Transverse colon (tissue), 3 donors: Measurements from ENCODE around the gene SH3RF3.

ENCODE experiments used
- POLR2A ChIP-seq: fragments of 450-650 bp; IDR thresholded peaks from one replicate; pipeline ENCODE4 v1.6.1; 2016; ENCODE audit warnings: antibody characterized with exemption, mild to moderate bottlenecking, moderate library complexity
- TF ChIP-seq, protein P1 (sequence below), 5 experiments: fragments of 200-600 bp in 3 of 5; fragments of 450-650 bp in 2 of 5; sonication (generic) in 3 of 5; IDR thresholded peaks; 1 replicate in 2 of 5; 2 replicates in 3 of 5; pipeline ENCODE4 v1.5.1; 2016 to 2017; ENCODE audit warnings: antibody characterized with exemption in 5 of 5, inconsistent platforms in 3 of 5, mild to moderate bottlenecking in 2 of 5, moderate library complexity in 1 of 5

DNA sequence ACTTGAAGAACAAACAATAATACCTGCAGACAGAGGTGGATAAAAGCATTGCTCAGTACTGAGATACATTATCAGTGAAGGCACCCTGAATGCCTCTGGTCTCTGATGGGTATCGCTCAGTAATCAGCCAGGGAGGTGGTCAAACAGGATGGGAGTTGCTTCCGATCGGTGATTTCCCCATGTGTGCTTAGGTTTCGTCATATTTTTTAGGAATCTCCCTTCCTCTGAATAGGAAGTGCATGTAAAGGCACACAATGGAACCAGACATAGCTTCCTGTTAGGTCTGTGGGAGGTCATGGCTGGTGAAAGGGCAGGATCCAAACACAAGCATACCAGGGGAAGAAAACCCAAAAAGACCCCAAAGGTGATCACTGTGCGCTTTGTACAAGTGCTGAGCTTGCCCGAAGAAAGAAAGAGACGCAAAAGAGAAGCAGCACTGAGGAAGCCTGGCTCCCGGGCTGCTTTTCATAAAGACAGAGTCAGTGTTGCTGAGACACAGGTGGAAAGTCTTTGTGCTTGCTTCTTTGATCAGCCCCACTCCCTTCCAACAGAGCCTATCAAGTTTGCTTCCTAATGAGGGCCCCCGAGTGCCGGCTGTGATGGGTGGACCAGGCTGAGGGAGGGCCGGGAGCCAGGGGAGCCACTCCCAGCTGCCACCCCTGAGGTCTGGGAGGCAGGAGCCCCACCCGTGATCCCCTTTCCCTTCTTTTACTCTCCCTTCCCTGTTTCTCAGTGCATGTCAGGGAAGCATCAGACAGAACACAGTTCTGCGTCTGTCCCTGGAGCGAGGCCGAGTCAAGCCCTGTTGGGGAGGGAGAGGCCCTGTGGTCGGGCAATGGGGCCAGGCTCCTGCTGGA is 138.2 kb downstream of the SH3RF3 start:
- TF ChIP-seq POLR2A = no peak
- TF ChIP-seq, protein P1, sequence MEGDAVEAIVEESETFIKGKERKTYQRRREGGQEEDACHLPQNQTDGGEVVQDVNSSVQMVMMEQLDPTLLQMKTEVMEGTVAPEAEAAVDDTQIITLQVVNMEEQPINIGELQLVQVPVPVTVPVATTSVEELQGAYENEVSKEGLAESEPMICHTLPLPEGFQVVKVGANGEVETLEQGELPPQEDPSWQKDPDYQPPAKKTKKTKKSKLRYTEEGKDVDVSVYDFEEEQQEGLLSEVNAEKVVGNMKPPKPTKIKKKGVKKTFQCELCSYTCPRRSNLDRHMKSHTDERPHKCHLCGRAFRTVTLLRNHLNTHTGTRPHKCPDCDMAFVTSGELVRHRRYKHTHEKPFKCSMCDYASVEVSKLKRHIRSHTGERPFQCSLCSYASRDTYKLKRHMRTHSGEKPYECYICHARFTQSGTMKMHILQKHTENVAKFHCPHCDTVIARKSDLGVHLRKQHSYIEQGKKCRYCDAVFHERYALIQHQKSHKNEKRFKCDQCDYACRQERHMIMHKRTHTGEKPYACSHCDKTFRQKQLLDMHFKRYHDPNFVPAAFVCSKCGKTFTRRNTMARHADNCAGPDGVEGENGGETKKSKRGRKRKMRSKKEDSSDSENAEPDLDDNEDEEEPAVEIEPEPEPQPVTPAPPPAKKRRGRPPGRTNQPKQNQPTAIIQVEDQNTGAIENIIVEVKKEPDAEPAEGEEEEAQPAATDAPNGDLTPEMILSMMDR (IDR thresholded peaks at IDR 0.05) = no peak
